OCI-LY3 (cell line): ENCODE results near the gene CACNA1A.
A peak's percentile ranks its signal among the peaks of the same experiment; 100 is the strongest.

Experiments
- H2AFZ ChIP-seq: fragments of 200-600, 300-600 bp; shearing (Covaris generic); 2 replicates; pipeline ENCODE4 v1.6.0; 2014; ENCODE audit warnings: antibody characterized with exemption, low read depth, low read length
- H3K27ac ChIP-seq: fragments of 200-600, 300-600 bp; sonication (generic); 2 replicates; pipeline ENCODE4 v1.5.1; 2014; ENCODE audit warnings: mild to moderate bottlenecking, low read length, moderate library complexity, mixed read lengths
- H3K27me3 ChIP-seq: fragments of 200-600, 300-600 bp; sonication (generic); 2 replicates; pipeline ENCODE4 v1.6.1; 2014; ENCODE audit warnings: low read depth, low read length, mixed read lengths
- H3K36me3 ChIP-seq: fragments of 200-600, 300-600 bp; sonication (generic); replicated peaks from 2 replicates; pipeline ENCODE3; 2014; ENCODE audit warnings: low read depth, low read length, mixed read lengths
- H3K4me1 ChIP-seq: fragments of 300-600, 200-600 bp; sonication (generic); 2 replicates; pipeline ENCODE4 v1.6.1; 2014; ENCODE audit warnings: low read length, mixed read lengths
- H3K4me2 ChIP-seq: fragments of 200-600, 300-600 bp; sonication (generic); 2 replicates; pipeline ENCODE4 v1.6.1; 2014; ENCODE audit warnings: low read length, mixed read lengths
- H3K4me3 ChIP-seq: fragments of 300-600, 200-600 bp; sonication (generic); 2 replicates; pipeline ENCODE4 v1.5.1; 2014; ENCODE audit warnings: antibody characterized with exemption, mild to moderate bottlenecking, low read length, moderate library complexity
- H3K79me2 ChIP-seq: fragments of 300-600, 200-600 bp; shearing (Covaris generic); 2 replicates; pipeline ENCODE4 v1.6.1; 2014; ENCODE audit warnings: mild to moderate bottlenecking, low read length, mixed read lengths
- H3K9ac ChIP-seq: fragments of 300-600, 200-600 bp; shearing (Covaris generic); 2 replicates; pipeline ENCODE4 v1.6.0; 2014; ENCODE audit warnings: mild to moderate bottlenecking, low read length, moderate library complexity
- H3K9me3 ChIP-seq: fragments of 200-600, 300-600 bp; shearing (Covaris generic); 2 replicates; pipeline ENCODE4 v1.6.1; 2014; ENCODE audit warnings: low read length, mixed read lengths; ENCODE audit not compliant: insufficient read depth
- H4K20me1 ChIP-seq: fragments of 200-600, 300-600 bp; sonication (generic); 2 replicates; pipeline ENCODE4 v1.6.1; 2016; ENCODE audit warnings: low read length, mixed read lengths; ENCODE audit not compliant: insufficient read depth
- EZH2phosphoT487 ChIP-seq: fragments of 200-600 bp; shearing (Covaris generic); IDR thresholded peaks from 2 replicates; pipeline ENCODE4 v1.6.1; 2018; ENCODE audit warnings: antibody characterized with exemption, mixed run types, low read depth
- TF ChIP-seq, protein P1 (sequence below): fragments of 200-600, 300-600 bp; sonication (generic); IDR thresholded peaks from 2 replicates; pipeline ENCODE4 v1.5.1; 2014; ENCODE audit warnings: antibody characterized with exemption, low read length, low read depth

Gene CACNA1A

DNA sequence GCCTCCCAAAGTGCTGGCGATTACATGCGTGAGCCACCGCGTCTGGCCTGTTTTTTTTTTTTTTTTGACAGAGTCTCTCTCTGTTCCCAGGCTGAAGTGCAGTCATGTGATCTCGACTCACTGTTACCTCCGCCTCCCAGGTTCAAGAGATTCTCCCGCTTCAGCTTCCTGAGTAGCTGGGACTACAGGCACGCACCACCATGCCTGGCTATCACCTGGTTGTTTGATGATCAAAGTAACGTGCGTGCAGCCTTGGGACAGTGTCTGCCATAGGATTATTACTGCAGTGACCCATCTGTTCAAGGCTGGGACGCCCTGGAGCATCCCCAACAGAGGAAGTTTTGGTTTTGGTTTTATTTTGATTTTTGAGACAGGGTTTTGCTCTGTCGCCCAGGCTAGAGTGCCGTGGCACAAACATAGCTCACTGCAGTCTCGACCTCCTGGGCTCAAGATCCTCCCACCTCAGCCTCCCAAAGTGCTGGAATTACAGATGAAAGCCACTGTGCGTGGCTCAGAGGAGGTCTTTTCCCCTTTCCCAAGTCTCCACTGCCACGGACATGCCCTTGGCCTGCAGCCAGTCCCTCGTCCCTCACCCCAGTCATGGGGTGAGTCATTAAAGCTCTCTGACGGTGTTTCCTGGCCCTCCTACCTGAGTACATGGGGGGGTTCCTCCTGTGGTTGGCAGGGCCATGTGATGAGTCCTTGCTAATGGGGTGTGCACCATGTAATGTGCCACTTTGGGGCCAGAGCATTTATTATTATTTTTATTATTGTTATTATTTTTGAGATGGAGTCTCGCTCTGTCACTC lies 290.5 kb downstream of the CACNA1A start:
- no peak for TF ChIP-seq EZH2phosphoT487
- TF ChIP-seq, protein P1, sequence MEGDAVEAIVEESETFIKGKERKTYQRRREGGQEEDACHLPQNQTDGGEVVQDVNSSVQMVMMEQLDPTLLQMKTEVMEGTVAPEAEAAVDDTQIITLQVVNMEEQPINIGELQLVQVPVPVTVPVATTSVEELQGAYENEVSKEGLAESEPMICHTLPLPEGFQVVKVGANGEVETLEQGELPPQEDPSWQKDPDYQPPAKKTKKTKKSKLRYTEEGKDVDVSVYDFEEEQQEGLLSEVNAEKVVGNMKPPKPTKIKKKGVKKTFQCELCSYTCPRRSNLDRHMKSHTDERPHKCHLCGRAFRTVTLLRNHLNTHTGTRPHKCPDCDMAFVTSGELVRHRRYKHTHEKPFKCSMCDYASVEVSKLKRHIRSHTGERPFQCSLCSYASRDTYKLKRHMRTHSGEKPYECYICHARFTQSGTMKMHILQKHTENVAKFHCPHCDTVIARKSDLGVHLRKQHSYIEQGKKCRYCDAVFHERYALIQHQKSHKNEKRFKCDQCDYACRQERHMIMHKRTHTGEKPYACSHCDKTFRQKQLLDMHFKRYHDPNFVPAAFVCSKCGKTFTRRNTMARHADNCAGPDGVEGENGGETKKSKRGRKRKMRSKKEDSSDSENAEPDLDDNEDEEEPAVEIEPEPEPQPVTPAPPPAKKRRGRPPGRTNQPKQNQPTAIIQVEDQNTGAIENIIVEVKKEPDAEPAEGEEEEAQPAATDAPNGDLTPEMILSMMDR: no peak
- Histone ChIP-seq H3K36me3 (no peaks in the 10 kb centered on the region), H3K4me3 (peak overlapping the region; percentile 54), H4K20me1 (no peaks in the 10 kb centered on the region), H3K79me2 (no peaks in the 10 kb centered on the region), H3K9ac (peak overlapping the region; percentile 12; the same call in 1 of the 2 replicates), H3K4me2 (peak overlapping the region; percentile 67), H3K9me3 (no peaks in the 10 kb centered on the region), H3K4me1 (peaks cover 15% of the 10 kb centered on the region), H3K27ac (no peak overlapping the region), H3K27me3 (peaks cover 21% of the 10 kb centered on the region), H2AFZ (peak overlapping the region; percentile 51; the same call in 1 of the 2 replicates)

DNA sequence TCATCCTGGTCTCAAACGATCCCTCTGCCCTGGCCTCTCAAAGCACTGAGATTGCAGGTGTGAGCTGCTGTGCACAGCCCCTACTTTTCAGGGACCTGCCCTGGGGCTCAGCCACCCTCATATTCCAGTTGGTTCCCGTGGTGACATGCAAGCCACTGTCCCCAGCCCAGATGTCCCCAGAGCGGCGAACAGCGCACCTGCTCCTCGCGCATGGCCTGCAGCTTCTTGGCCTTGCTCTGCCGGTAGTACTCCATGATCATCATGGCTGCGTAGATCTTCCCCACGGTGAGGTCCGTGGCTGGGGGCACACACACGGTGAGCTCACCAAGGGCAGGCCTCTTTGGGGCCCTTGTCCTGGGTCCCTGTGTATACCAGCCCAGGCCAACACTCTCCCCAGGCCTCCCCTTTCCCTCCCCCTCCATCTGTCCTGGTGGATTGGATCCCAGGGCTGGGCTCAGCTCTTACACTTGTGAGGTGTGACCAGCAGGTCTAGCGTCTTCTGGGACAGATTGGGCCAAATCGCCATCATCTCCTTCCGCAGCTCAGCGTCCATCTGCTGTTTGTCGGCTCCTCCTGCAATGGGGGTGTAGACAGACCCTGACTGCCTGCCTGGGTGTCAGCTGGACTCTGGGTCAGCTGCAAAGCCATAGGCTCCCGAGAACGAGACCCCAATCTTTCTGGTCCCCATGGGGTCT lies 292.1 kb downstream of the CACNA1A start:
- Histone ChIP-seq H2AFZ (no peak overlapping the region), H3K36me3 (no peaks in the 10 kb centered on the region), H3K27me3 (peaks cover 37% of the 10 kb centered on the region), H3K27ac (no peak overlapping the region), H3K79me2 (no peaks in the 10 kb centered on the region), H3K9ac (no peak overlapping the region), H3K4me2 (no peak overlapping the region), H3K4me3 (no peak overlapping the region), H4K20me1 (no peaks in the 10 kb centered on the region), H3K4me1 (peaks cover 31% of the 10 kb centered on the region), H3K9me3 (no peaks in the 10 kb centered on the region)
- TF ChIP-seq EZH2phosphoT487: no peak
- TF ChIP-seq, protein P1: no peak

DNA sequence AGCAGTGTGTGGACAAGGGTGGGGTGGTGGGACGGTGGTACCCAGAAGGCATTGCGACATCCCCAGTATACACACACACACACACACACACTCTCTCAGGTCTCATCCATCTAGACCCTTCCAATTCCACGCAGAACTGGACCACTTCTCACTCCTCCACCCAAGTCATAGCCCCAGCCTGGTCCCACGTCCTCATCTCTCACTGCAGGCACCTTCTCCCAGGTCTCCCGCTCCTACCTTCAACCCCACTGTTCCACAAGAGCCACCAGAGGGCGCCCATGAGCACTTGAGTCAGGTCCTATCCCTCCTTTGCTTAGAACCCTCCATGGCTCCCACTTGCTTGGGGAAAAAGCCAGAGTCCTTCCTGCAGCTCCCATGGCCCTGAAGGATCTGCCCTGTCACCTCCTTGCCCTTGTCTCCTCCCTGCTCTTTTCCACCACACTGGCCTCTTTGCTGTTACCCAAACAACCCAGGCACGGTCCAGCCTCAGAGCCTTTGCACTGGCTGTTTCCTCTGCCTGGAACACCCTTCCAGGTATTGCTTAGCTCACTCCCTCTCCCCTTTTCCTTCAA lies 293.4 kb downstream of the CACNA1A start:
- H3K4me1 ChIP-seq: peaks cover 41% of the 10 kb centered on the region
- no peak overlapping the region for H3K4me2 ChIP-seq

More for the DNA sequence above, 293.4 kb downstream of the CACNA1A start:
- H4K20me1 ChIP-seq: no peaks in the 10 kb centered on the region
- H3K27ac ChIP-seq: no peak overlapping the region
- H2AFZ ChIP-seq: no peak overlapping the region
- H3K36me3 ChIP-seq: no peaks in the 10 kb centered on the region
- H3K9me3 ChIP-seq: no peaks in the 10 kb centered on the region
- H3K27me3 ChIP-seq: peaks cover 35% of the 10 kb centered on the region
- no peak for TF ChIP-seq EZH2phosphoT487
- TF ChIP-seq, protein P1: peak; percentile 78
- no peak overlapping the region for H3K9ac ChIP-seq
- no peaks in the 10 kb centered on the region for H3K79me2 ChIP-seq
- H3K4me3 ChIP-seq: no peak overlapping the region
